Breast epithelium (tissue), 4 donors: ENCODE data around the gene PTPRU. TPM values are rescaled to one million over a fixed set of nuclear protein-coding genes. Genes with fewer than 3 reads are reported as not detected.

Experiments used
- DNase-seq, 2 donors: peaks; one replicate each; pipeline ENCODE4 v3.0.0-alpha.2; 2019; ENCODE audit warnings: low spot score in 2 of 2
- H3K27ac ChIP-seq, 2 donors: fragments of 200-600 bp; sonication (generic) in 1 of 2; one replicate each; pipeline ENCODE4 v1.5.1; 2016 to 2019; ENCODE audit warnings: mild to moderate bottlenecking in 1 of 2
- H3K27me3 ChIP-seq, 2 donors: fragments of 200-600 bp; sonication (generic) in 1 of 2; one replicate each; pipeline versions ENCODE4 v1.5.1 to v1.6.0; 2017 to 2019; ENCODE audit warnings: control low read depth in 1 of 2, mild to moderate bottlenecking in 1 of 2
- H3K36me3 ChIP-seq: fragments of 200-600 bp; one replicate; pipeline ENCODE4 v1.5.1; 2019
- H3K4me1 ChIP-seq, 2 donors: fragments of 200-600 bp; sonication (generic); one replicate each; pipeline ENCODE4 v1.5.1; 2016 to 2019; ENCODE audit warnings: control low read depth in 1 of 2
- H3K4me3 ChIP-seq, 3 donors: fragments of 200-600 bp; sonication (generic); 1 replicate in 2 of 3; 2 replicates in 1 of 3; pipeline ENCODE4 v1.5.1; 2016 to 2019; ENCODE audit warnings: mild to moderate bottlenecking in 3 of 3, moderate library complexity in 2 of 3
- H3K9me3 ChIP-seq, 2 donors: fragments of 200-600 bp; sonication (generic) in 1 of 2; one replicate each; pipeline ENCODE4 v1.5.1; 2016 to 2019; ENCODE audit warnings: control low read depth in 1 of 2
- POLR2A ChIP-seq: fragments of 450-650 bp; IDR thresholded peaks from one replicate; pipeline ENCODE4 v1.6.1; 2016; ENCODE audit warnings: antibody characterized with exemption, mild to moderate bottlenecking, moderate library complexity
- POLR2AphosphoS5 ChIP-seq, 3 donors: sonication (generic); formaldehyde crosslinking; IDR thresholded peaks; one replicate each; pipeline ENCODE4 v1.6.1; 2017; ENCODE audit warnings: antibody characterized with exemption in 3 of 3
- intact Hi-C: fragments of 100-400 bp; cut with DNase I; formaldehyde crosslinking; loops from one replicate; pipeline ENCODE4 v1.15.1; 2023; ENCODE audit warnings: low total_unique reads
- total RNA-seq, 3 donors: library from RNA; depleted of rRNA; stranded (reverse); fragments of >200 nt; gene quantifications; one replicate each; pipeline ENCODE4 v1.1.0, GENCODE V29; 2016
- TF ChIP-seq, protein P1 (sequence below), 3 donors: fragments of 450-650 bp; IDR thresholded peaks; one replicate each; pipeline ENCODE4 v1.5.1; 2016 to 2017; ENCODE audit warnings: antibody characterized with exemption in 3 of 3, mild to moderate bottlenecking in 3 of 3, moderate library complexity in 3 of 3

Gene PTPRU
- total RNA-seq, 3 donors from 2014 or later = 16.0 to 33.1 (median 32.5) TPM

GRCh38 chr1:29322147-29322694 lies 85.9 kb downstream of the PTPRU start:
- no peak for TF ChIP-seq POLR2A
- no peak for TF ChIP-seq POLR2AphosphoS5 (IDR thresholded peaks at IDR 0.05)
- TF ChIP-seq, protein P1, sequence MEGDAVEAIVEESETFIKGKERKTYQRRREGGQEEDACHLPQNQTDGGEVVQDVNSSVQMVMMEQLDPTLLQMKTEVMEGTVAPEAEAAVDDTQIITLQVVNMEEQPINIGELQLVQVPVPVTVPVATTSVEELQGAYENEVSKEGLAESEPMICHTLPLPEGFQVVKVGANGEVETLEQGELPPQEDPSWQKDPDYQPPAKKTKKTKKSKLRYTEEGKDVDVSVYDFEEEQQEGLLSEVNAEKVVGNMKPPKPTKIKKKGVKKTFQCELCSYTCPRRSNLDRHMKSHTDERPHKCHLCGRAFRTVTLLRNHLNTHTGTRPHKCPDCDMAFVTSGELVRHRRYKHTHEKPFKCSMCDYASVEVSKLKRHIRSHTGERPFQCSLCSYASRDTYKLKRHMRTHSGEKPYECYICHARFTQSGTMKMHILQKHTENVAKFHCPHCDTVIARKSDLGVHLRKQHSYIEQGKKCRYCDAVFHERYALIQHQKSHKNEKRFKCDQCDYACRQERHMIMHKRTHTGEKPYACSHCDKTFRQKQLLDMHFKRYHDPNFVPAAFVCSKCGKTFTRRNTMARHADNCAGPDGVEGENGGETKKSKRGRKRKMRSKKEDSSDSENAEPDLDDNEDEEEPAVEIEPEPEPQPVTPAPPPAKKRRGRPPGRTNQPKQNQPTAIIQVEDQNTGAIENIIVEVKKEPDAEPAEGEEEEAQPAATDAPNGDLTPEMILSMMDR (IDR thresholded peaks at IDR 0.05) = no peak

DNA sequence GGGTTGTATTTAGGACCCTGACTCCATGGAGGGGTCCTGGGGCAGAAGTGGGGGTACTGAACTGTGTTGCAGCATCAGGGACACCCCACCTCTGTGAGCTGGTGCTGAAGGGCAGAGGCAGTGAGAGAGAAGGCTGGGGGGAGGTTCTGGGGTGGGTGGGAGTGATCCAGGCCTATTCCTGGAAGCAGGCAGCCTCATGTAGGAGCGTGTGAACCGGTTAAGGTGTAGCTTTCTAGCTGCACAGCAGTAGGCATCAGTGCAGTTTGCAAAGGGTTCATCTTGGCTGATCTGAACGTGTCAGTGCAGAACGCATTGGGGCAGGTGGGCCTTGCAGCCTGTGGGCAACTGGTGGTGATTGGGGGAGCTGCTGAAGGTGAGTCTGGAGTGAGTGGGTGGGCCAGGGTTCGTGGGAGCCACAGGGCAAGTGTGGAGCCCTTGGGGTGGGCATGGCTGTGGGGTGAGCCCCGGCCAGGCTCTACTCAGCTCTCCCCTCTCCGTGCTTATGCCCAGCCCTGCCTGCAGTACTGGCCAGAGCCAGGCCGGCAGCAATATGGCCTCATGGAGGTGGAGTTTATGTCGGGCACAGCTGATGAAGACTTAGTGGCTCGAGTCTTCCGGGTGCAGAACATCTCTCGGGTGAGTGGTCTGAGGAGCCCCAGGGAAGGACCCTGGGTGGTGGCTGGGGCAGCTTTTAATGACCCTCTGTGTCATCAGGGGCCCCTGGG lies 86.7 kb downstream of the PTPRU start:
- H3K4me3 ChIP-seq = no peak overlapping the region
- H3K36me3 ChIP-seq = no peaks in the 10 kb centered on the region
- intact Hi-C loops = no loop called here
- no peaks in the 10 kb centered on the region for H3K4me1 ChIP-seq
- no peak overlapping the region for H3K27ac ChIP-seq
- no peak for DNase-seq
- no peaks in the 10 kb centered on the region for H3K9me3 ChIP-seq
- TF ChIP-seq POLR2AphosphoS5 (IDR thresholded peaks at IDR 0.05) = no peak
- TF ChIP-seq, protein P1 (IDR thresholded peaks at IDR 0.05) = no peak
- no peak for TF ChIP-seq POLR2A
- no peaks in the 10 kb centered on the region for H3K27me3 ChIP-seq

More at GRCh38 chr1:29322147-29322694, 85.9 kb downstream of the PTPRU start:
- H3K4me3 ChIP-seq = no peak overlapping the region
- no peak overlapping the region for H3K27ac ChIP-seq
- DNase-seq = no peak
- no peaks in the 10 kb centered on the region for H3K9me3 ChIP-seq
- no peaks in the 10 kb centered on the region for H3K27me3 ChIP-seq
- H3K4me1 ChIP-seq = no peaks in the 10 kb centered on the region
- H3K36me3 ChIP-seq = peaks cover 5% of the 10 kb centered on the region
- intact Hi-C loops = no loop called here

DNA sequence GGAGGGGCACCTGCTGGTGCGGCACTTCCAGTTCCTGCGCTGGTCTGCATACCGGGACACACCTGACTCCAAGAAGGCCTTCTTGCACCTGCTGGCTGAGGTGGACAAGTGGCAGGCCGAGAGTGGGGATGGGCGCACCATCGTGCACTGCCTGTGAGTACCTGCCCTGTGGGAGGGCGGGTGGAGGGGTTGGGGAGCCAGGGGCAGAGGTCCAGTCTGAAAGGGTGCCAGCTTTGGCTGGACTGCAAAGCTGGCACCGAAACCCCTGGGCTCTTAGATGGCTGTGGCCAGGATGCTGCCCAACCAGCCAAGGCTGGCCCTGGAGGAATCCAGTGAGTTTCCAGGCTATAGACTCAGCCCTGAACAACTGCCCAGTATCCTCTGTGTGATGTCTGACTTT lies 87.3 kb downstream of the PTPRU start:
- H3K9me3 ChIP-seq = no peaks in the 10 kb centered on the region
- no peak for DNase-seq
- intact Hi-C loops = no loop called here
- H3K27ac ChIP-seq = no peak overlapping the region
- H3K36me3 ChIP-seq = no peaks in the 10 kb centered on the region
- no peaks in the 10 kb centered on the region for H3K4me1 ChIP-seq
- TF ChIP-seq POLR2AphosphoS5 (IDR thresholded peaks at IDR 0.05) = no peak
- no peak for TF ChIP-seq POLR2A
- TF ChIP-seq, protein P1 (IDR thresholded peaks at IDR 0.05) = no peak
- H3K4me3 ChIP-seq = no peak overlapping the region
- no peaks in the 10 kb centered on the region for H3K27me3 ChIP-seq

- Histone ChIP-seq H3K27me3 (no peaks in the 10 kb centered on the region), H3K36me3 (no peaks in the 10 kb centered on the region)
- TF ChIP-seq POLR2A = no peak
- no peak for TF ChIP-seq POLR2AphosphoS5 (IDR thresholded peaks at IDR 0.05)
- TF ChIP-seq, protein P1 (IDR thresholded peaks at IDR 0.05) = no peak
Measured at GRCh38 chr1:29324202-29324601, 87.9 kb downstream of the PTPRU start.

DNA sequence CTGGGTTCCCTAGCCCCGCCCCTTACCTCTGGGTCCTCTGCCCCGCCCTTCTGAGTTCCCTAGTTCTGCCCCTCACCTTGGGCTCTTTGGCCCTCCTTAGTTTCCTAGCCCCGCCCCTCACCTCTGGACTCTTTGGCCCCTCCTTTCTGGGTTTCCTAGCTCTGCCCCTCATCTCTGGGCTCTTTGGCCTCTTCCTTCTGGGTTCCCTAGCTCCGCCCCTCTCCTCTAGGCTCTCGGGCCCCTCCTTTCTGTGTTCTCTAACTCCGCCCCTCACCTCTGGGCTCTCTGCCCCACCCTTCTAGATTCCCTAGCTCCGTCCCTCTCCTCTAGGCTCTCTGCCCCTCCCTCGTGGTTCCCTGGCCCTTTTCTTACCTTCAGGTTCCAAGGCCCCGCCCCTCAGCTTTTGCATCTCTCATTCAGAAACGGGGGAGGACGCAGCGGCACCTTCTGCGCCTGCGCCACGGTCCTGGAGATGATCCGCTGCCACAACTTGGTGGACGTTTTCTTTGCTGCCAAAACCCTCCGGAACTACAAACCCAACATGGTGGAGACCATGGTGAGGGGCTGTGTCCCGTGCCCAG lies 88.5 kb downstream of the PTPRU start:
- TF ChIP-seq, protein P1 (IDR thresholded peaks at IDR 0.05) = no peak
- no peak for TF ChIP-seq POLR2AphosphoS5 (IDR thresholded peaks at IDR 0.05)
- Histone ChIP-seq H3K27ac (no peak overlapping the region), H3K4me1 (no peaks in the 10 kb centered on the region), H3K36me3 (no peaks in the 10 kb centered on the region), H3K9me3 (no peaks in the 10 kb centered on the region), H3K4me3 (no peak overlapping the region), H3K27me3 (no peaks in the 10 kb centered on the region)
- no peak for DNase-seq
- intact Hi-C loops = no loop called here

More at GRCh38 chr1:29324202-29324601, 87.9 kb downstream of the PTPRU start:
- Histone ChIP-seq H3K27ac (no peak overlapping the region), H3K9me3 (no peaks in the 10 kb centered on the region), H3K4me1 (no peaks in the 10 kb centered on the region), H3K4me3 (no peak overlapping the region)
- DNase-seq = no peak
- intact Hi-C loops = no loop called here
